Esophagus muscularis mucosa (tissue), 4 donors: Measurements from ENCODE around the gene TAS1R2.

Experiments
- EP300 ChIP-seq: sonication (generic); formaldehyde crosslinking; IDR thresholded peaks from one replicate; pipeline ENCODE4 v1.6.1; 2017; ENCODE audit warnings: antibody characterized with exemption
- POLR2A ChIP-seq: fragments of 450-650 bp; IDR thresholded peaks from one replicate; pipeline ENCODE4 v1.6.1; 2017; ENCODE audit warnings: antibody characterized with exemption, moderate library complexity, mild to moderate bottlenecking, low read depth
- POLR2AphosphoS5 ChIP-seq, 2 donors: sonication (generic); formaldehyde crosslinking; IDR thresholded peaks; one replicate each; pipeline ENCODE4 v1.6.1; 2017; ENCODE audit warnings: antibody characterized with exemption in 2 of 2
- TF ChIP-seq, protein P1 (sequence below), 3 experiments: fragments of 200-600 bp in 2 of 3; fragments of 450-650 bp in 1 of 3; sonication (generic) in 2 of 3; IDR thresholded peaks; one replicate each; pipeline ENCODE4 v1.5.1; 2017 to 2019; ENCODE audit warnings: antibody characterized with exemption in 3 of 3, mild to moderate bottlenecking in 2 of 3, moderate library complexity in 1 of 3

DNA sequence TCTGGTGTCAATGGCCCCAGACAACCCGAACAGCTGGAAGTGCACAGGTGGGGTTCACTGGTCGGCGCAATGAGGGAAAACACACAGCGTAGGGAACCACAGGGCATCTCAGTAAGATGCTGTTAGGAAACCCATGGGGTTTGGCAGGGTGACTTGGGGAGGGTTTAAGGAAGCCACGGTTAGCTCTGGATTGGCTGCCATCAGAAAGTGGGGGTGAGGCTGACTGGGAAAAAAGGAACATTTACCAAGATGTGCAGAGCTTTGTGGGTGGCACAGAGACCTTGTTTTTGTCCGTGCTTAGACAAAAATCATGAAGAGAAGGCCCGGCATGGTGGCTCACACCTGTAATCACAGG is 31.9 kb upstream of the TAS1R2 start:
- no peak for TF ChIP-seq EP300
- TF ChIP-seq, protein P1, sequence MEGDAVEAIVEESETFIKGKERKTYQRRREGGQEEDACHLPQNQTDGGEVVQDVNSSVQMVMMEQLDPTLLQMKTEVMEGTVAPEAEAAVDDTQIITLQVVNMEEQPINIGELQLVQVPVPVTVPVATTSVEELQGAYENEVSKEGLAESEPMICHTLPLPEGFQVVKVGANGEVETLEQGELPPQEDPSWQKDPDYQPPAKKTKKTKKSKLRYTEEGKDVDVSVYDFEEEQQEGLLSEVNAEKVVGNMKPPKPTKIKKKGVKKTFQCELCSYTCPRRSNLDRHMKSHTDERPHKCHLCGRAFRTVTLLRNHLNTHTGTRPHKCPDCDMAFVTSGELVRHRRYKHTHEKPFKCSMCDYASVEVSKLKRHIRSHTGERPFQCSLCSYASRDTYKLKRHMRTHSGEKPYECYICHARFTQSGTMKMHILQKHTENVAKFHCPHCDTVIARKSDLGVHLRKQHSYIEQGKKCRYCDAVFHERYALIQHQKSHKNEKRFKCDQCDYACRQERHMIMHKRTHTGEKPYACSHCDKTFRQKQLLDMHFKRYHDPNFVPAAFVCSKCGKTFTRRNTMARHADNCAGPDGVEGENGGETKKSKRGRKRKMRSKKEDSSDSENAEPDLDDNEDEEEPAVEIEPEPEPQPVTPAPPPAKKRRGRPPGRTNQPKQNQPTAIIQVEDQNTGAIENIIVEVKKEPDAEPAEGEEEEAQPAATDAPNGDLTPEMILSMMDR (IDR thresholded peaks at IDR 0.05) = no peak
- no peak for TF ChIP-seq POLR2A
- TF ChIP-seq POLR2AphosphoS5 (IDR thresholded peaks at IDR 0.05) = no peak
